Measurements from ENCODE around the gene DGCR2.
"Not testable (repeated sequence)": the region's sequence is repeated elsewhere in the genome, so short reads cannot be mapped to it uniquely, and the experiment has no call there.

- TF ChIP-seq POLR2A (IDR thresholded peaks at IDR 0.05; ENCODE audit: low read length); GATA1 (IDR thresholded peaks at IDR 0.05; ENCODE audit: low read depth, low read length): not testable (repeated sequence)
These were observed 92.8 kb downstream of the DGCR2 start for GRCh38 chr22:19029113-19030103.

All from erythroblast (primary cell).